GM19395 (cell line): ENCODE measurements around the gene TGFBR1.
A peak's percentile ranks its signal among the peaks of the same experiment; 100 is the strongest.
"Not testable (repeated sequence)": the region's sequence is repeated elsewhere in the genome, so short reads cannot be mapped to it uniquely, and the experiment has no call there.

Experiments
- ATAC-seq: cut with Tn5 transposase; IDR thresholded peaks from one replicate; pipeline ENCODE4 v1.9.1; 2021; ENCODE audit warnings: mild to moderate bottlenecking, moderate library complexity; ENCODE audit not compliant: unreplicated experiment

TGFBR1 gene

DNA sequence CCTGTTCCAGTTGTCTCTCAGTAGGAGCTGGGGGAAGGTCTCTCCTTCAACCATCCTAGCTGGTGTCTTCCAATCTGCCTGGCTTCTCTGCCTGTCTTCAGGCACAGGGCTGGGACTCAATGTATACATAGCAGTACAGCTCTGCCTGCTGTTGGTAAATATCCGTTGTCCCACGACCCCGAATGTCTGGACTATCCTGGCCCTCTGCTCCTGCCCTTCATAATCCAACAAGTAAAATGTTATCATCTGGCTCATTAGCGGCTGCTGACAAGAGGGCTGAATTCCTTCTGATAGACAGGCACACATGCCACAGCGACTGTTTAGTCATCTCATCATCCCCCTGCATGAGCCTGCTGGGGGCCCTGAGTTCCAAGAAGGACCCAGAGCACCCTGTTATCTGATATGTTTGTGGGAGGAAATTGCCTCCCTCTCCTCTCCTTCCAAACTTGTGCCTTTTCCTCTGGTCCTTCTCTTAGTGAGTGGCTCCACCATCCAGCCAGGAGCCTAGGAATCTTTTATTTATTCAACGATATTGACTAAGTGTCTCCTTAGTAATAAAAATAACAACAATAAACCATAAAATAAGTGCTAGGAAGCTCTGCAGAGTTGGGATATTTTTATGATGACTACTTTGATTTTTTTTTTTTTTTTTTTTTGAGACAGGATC is 29.5 kb upstream of the TGFBR1 start:
- no peak for ATAC-seq

DNA sequence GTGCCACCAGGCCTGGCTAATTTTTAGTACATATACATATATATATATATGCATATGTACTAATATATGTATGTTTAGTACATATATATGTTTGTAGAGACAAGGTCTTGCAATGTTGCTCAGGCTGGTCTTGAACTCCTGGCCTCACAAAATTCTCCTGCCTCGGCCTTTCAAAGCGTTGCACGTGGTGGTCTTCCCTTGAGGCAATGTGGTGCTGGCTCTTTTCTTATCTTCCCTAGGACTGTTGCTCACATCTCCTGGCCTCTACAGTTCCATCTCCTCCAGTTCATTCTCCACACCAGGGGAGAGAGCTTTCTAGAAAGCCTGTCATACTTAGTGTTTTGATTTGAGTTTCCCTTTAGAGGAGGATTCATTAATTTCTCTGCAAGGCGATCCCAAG is 28.9 kb upstream of the TGFBR1 start:
- ATAC-seq: no peak

DNA sequence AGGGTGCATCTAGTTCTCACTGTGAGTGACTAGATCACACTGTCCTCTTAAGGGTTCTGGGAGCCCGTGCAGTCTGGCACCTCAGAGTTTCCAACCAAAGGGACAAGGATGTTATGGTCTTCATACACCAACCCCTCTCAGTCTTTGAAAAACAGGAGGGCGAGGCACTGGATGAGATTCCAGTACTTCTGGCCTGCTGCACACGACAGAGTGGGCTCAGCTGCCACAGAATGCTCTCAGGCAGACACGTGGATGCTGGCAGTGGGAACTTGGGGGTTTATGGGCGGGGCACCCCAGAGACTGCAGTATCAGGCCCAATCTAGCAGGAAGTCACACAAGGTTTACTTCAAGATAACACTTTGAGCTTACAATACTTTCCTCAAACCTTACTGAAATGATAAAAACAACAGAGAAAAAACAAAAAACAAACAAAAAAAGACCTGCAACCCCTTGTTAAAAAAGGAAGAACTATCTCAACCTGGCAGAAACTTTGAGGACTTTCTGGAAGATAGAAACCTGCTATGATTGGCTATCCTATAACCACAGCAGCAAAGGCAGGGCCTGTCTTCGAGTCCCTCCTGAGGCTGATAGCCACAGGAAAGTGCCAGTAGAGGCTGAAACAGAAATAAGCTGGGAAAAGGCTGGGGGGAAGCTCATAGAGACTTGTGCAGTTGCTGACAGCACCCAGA is 28.3 kb upstream of the TGFBR1 start:
- peak; percentile 74 for ATAC-seq

DNA sequence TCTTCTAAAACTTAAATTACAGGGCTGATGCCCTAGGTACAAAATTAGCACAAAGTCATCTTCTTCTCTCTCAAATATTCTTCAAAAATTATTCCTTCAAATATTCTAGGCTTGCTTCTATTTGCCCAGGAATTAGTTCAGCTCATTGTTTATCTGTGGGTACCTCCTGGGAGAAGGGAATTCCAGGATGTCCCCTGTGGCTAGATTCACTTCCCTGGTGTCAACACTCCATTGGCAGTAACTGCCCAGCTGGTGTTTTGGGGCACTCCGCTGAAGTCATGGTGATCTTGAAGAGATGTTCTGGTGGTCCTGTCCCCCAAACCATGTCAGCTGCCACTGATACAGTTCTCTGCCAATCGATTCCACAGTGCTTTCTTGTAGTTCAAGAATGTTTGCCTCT is 26.2 kb upstream of the TGFBR1 start:
- no peak for ATAC-seq

DNA sequence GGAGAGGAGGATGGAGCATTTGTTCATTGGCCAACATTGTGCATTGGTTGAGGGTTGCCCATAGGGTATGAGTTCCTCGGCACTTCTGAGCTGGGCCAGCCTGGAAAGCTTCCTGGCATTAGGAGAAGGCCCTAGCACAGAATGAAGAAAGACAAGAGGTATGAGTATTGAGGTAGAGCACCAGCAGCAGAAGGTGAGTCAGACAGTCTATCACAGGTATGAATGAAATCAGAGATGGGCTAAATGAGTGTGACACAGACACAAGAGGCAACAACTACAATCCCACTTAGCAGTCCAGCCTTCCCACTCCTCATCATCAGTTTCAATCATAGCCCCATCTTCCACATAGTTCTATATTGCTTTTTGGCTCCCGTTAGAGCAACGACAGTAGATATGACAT is 25.4 kb upstream of the TGFBR1 start:
- ATAC-seq: no peak

DNA sequence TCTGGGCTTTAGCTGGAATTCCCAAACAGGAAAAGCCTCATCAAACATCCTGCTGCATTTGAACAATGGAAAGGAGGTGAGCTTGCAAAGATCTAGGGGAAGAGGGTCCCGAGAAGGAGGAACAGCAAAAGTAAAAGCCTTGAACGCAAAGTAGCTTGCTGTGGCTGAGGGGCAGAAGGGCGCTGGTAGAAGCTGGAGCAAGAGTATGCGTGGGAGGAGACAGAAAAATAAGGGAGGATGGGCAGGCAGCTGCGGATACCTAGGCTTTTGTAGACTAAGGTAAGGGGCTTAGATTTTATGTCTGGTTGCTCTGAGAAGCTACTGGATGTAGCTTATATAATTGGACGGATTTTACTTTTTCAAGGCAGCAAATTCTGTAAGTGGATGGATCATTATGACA is 21.9 kb upstream of the TGFBR1 start:
- ATAC-seq: no peak

DNA sequence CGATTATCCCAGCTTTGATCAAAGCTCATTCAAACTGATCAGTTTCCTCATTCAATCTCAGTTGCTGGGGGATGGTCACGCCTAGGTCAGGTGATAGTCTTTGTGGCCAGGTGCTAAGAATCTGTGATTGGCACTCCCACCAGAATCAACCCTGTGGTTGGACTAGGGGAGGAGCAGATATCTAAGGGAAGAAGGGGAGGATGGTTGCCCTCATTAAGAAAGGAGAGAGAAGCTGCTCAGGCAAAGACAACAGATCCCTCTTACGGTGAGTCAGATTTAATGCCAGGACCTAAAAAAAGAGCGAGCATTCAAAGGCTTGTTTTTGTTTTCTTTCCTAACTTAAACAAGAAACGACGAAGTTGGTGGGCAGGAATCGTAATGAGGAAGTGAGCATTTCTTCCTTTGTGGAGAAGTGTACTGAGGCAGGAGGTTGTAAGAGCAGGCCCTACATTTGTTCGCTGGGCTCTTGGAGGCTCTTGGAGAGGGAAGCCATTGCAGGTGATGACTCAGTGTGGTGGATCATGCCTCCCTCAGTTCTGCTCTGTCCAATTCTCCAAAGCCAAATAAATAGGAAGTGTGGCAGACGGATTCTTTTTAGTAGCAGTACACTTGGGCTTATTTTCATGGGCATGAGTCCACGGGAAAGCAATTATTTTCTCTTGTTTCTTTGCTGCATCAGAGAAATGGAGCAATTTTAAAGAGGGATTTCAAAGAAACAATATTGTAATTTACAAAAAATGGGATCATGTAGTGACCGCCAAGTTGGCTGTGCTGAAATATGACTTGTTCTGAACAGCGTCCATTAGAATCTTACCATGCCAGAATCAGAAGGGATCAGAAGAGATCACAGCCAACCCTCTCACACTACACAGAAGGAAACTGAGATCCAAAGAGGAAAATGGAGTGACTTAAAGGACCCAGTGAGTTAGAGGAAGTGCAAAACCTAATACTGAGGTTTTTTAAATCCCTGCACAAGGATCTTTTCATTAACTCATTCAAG is 18.7 kb upstream of the TGFBR1 start:
- ATAC-seq: no peak

DNA sequence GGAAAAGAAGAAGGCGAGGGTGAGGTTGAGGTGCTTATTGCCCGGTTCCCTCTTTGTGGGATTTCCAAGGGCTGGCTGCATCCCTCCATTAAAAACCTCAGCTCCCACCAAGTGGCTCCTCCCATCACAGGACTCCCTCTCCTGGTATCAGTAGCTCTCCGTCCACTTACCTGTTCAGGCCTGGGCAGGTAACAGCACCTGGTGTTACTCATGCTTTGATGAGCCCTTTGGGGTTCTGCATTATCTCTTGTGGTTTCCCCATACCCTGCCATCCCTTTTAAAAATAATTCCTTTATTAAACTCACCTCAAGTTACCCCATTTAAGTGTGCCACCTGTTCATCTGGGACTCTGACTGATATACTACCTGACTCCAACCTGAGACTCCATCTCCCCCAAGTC is 17.5 kb upstream of the TGFBR1 start:
- no peak for ATAC-seq

DNA sequence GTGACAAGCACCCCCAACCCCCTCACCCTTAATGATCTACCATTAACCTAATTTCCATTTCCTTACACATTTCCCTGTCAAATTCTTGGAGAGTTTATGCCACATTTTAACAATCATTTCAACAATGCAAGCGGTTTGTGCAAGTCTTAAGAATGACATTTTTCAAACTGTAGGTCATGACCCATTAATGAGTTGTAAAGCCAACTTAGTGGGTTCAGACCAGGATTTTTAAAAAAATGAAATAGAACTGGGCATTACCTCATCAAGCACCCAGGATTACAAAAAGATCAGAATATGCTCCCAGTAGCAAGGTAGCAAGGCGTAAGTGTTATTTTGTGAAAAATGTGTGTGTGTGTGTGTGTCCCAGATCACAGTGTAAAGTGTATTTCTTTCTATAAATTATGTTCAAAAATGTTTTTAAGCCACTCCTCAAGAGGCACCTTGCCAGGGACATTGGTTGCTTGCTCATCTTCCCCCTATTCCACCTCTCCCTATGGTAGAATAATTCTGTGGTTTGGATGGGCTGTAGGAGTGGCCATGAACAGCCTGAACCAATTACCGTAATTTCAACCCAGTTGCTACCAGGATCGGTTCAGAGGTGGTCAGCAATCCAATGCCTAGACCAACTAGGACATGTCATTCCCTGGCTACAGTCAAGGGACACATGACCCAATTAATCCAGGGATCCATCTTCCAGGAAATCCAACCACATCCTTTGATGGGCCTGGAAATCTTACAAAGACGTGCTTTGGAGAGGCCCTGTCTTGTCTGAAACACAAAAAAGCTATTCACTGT is 14.4 kb upstream of the TGFBR1 start:
- ATAC-seq: no peak

DNA sequence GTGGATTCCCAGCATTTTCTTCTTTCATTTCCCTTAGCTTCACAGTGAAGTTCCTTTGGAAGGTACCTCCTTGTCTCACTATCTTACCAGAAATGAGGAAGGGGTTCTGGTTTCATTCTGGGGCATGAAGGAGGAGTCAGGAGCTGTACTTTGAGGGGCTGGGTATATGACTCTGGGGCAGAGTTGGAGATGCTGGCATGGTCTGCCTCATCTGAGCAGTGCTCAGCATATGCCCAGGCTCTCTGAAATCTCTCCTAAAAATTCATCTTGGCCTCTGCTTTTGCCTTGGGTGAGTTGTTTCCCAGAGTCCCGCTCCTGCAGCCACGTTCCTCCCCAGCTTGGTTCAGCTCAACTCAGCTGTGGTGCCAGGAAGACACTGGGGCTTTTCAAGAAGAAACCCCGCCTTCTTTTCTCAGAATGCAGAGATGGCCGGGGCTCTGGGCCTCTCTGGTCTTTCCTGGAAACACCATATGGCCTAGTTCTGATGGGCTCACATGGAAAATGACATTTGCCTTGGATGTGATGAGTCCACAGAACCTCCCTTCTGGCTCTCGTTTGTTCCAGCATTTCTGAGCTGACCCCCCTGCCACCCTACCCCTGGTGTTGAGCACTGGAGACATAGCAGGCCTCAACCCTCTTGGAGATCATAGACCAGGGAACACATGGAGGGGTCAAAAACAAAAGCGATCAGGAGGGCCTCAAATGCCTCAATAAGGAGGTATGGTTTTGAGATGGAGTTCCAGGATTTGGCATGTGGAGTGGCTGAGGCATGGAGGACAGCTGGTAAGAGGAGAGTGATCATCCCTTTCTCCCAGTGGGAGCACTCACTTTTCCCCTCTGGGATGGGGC is 12.0 kb upstream of the TGFBR1 start:
- no peak for ATAC-seq

DNA sequence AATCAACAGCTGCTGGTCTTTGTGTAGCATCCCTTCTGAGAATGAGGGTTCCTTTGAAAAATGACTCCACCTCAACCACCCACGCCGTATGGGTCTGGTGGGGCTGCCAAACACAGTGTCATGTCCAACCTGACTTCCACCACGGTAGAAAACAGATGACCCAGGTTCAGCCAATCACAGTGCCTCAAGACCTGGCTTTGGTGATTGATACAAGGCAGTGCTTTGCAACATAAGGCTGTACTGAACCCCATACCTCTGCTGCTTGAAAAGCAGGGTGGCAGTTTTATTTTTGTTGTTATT is 11.5 kb upstream of the TGFBR1 start:
- ATAC-seq: no peak

DNA sequence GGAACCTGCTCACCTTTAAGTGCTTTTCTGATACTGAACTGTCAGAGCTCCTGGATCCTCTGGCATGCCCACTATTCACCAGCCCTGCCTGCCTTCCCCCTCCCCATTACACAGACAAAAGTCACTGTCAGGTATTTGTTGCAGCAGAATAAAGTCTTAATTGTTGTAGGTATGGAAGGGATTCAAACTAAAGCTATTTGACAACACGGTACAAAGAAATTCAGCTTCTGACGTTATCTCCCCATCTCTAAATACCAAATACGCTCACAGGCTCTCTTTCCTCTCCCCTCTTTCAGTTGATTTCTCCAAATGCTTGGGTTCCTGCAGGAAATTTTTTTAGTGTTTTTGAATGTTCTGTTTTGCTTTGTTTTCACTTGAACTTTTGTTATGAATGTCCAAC is 9.3 kb upstream of the TGFBR1 start:
- no peak for ATAC-seq

DNA sequence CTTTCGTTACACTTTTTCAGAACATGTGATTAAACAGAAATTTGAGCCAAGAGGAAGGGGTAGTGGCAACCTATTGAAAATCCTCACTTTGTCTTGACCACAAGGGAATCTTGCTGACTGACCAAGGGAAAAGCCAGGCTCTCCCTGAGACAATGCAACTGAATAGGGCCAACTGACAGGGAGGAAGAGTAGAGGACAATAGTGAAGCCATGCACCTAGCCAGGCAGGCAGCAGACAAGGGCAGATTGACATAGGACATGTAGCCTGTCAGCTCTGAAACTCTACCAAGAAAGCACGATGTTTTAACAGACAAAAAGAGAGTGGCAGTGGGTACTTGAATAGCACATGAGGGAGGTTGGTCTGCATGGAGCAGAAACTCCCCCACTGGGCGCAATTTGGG is 8.5 kb upstream of the TGFBR1 start:
- no peak for ATAC-seq

DNA sequence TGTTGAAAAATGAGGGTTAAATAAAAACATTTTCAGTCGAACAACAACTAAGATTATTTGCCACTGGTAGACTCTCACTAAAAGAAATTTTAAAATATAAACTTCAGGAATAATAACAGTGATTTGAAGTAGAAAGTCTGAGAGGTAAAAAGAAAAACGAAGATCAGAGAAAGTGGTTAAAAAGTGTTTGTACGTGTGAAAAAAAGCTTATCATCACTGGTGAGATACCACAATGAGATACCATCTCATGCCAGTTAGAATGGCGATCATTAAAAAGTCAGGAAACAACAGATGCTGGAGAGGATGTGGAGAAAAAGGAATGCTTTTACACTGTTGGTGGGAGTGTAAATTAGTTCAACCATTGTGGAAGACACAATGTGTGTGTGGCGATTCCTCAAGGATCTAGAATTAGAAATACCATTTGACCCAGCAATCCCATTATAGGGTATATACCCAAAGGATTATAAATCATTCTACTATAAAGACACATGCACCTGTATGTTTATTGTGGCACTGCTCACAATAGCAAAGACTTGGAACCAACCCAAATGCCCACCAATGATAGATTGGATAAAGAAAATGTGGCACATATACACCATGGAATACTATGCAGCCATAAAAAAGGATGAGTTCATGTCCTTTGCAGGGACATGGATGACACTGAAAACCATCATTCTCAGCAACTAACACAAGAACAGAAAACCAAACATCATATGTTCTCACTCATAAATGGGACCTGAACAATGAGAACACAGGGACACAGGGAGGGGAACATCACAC is 4.9 kb upstream of the TGFBR1 start:
- not testable (repeated sequence) for ATAC-seq

DNA sequence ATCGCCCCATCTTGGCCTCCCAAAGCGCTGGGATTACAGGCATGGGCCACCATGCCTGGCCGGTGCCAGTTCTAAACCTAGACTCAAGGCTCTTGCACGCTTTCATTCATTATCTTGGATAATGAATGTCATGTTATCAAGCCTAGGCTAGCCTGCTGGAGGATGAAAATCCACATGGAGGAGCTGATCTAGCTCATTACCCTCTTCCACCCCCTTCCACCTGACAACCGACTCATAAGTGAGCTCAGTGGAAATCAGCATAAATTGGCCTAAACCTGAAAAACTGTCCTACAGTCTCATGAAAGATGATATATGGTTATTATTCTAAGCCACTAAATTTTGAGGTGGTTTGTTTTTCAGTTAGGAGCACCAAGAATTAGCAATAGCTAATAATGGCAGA is 3.6 kb upstream of the TGFBR1 start:
- no peak for ATAC-seq

DNA sequence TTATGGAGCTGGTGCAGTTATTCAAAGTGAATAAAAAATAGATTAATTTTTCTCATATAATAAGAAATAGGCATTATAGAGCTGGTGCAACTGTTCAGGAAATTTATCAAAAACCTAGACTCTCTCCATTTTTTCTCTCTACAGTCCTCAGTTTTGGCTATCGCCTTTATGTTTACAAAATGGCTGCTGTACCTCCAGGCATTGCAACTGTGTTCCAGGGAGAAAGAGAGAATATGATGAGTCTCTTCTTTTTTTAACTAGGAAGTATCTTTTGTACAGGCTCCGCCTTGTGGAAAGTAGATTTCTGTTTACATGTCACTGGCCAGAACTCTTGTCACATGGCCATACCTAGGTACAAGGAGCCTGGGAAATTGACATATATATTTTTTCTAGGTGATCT is 3.1 kb upstream of the TGFBR1 start:
- ATAC-seq: no peak

DNA sequence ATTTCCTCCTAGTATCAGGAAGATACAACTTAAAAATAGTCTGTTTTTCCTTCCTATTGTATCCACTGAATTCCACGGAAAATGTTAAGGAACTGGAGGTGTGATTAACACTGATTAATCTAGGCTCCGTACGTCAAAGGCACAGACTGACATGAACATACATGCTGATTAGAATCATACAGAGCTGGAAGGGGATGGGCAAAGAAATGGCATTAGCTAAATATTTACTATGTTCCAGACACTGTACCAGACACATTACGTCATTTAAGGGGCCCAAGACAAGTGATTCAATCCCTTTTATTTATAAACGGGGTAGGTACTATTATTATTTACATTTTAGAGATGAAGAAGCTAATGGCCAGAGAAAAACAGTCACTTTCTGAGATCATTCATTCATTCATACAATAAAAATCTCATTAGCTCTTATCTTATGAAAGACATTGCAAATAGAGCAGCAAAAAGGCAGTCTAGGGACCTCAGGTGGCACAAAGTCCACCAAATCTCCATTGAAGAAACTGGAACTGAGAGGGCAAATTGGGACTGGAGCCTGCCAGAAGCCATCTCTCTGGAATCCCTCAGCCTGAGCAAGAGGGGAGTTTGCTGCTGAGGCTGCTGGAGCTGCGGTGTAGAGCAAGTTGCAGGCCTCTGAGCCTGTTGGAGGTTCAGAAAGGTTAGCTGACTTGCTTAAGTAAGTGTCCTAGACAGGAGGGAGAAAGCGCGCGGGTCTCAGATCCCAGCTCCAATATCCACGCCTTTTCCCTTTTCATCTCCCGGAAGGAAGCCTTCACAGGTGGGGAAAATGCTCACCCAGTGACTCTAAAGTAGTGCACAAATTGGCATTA is 1.6 kb upstream of the TGFBR1 start:
- ATAC-seq: no peak

DNA sequence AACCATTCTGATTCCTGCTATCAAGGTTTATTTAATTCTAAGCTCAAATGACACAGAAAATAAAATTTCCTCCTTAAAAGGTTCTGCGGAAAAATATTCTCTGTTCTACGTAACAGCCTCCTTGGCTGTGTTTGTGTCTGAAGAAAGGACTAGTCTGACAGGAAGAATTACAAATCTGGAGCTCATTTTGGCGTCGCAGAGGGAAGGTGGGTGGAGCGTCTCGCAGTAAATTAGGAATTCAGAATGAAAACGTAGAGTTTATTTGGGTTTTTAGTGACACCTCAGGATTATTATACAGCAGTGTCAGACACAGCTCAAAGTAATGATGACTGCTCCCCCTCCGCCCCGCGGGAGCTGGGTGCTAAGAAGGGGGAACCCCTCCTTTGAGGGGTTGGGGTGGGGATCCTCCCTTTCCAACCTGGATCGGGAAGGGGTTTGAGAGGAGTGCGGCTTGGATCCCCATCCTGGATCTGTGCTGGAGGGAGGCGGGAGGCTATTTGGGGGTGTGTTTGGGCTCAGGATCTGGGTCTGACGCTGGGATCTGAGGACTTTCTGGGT is 933 bp upstream of the TGFBR1 start:
- ATAC-seq: no peak
